ENCODE data around the gene CEP78.

CEP78 gene

GRCh38 chr9:78243130-78243529 is 7.3 kb downstream of the CEP78 start:
- Histone ChIP-seq H3K23ac (ENCODE audit: low read depth, low read length, poor library complexity) (no peak overlapping the region), H2BK12ac (ENCODE audit: low read length) (no peak overlapping the region), H2AFZ (ENCODE audit: low read length) (no peak overlapping the region), H3K27me3 (ENCODE audit: control insufficient read depth in 3 of 3, insufficient read depth in 3 of 3, low read depth in 1 of 3, low read length in 3 of 3) (no peaks in the 10 kb centered on the region), H3K27ac (replicated peaks; ENCODE audit: low read length) (no peak overlapping the region), H3K79me1 (ENCODE audit: low read depth, low read length) (no peaks in the 10 kb centered on the region), H4K91ac (ENCODE audit: low read depth, low read length, poor library complexity) (no peak overlapping the region), H3K4me2 (ENCODE audit: insufficient read depth, low read length, poor library complexity, severe bottlenecking) (no peak overlapping the region), H3K18ac (ENCODE audit: low read length) (no peak overlapping the region), H2AK5ac (ENCODE audit: low read depth, low read length) (no peak overlapping the region), H3K36me3 (replicated peaks in 1 of 2; ENCODE audit: control insufficient read depth in 2 of 2, insufficient read depth in 2 of 2, low read length in 2 of 2) (peaks cover 19 to 98% of the 10 kb centered on the region in 2 donors), H3K14ac (ENCODE audit: low read length) (no peak overlapping the region), H3K9me3 (replicated peaks in 1 of 2; ENCODE audit: control insufficient read depth in 2 of 2, insufficient read depth in 1 of 2, low read depth in 1 of 2, low read length in 2 of 2) (no peaks in the 10 kb centered on the region), H3K4ac (ENCODE audit: low read length) (no peak overlapping the region), H3K4me3 (ENCODE audit: low read length in 2 of 2) (no peak overlapping the region), H2BK15ac (ENCODE audit: low read length) (no peak overlapping the region), H3K4me1 (ENCODE audit: control insufficient read depth in 2 of 2, insufficient read depth in 1 of 2, low read depth in 1 of 2, low read length in 2 of 2) (peaks cover 1 to 5% of the 10 kb centered on the region in 2 donors), H3K9ac (ENCODE audit: low read depth, low read length, poor library complexity) (no peak overlapping the region), H2BK120ac (ENCODE audit: low read depth, low read length) (no peak overlapping the region), H4K8ac (ENCODE audit: low read depth, low read length) (no peak overlapping the region), H2BK5ac (ENCODE audit: low read length) (no peak overlapping the region)
- no CpG with 5 or more reads among the region's 1 CpG for WGBS, 2 donors (ENCODE audit: extremely low coverage in 2 of 2, insufficient read length in 2 of 2, insufficient replicate concordance in 1 of 2)
- DNase-seq (ENCODE audit: low spot score): no peak

GRCh38 chr9:78245401-78245800 is 9.5 kb downstream of the CEP78 start:
- H3K27ac ChIP-seq (replicated peaks; ENCODE audit: low read length): no peak overlapping the region
- H3K9ac ChIP-seq (ENCODE audit: low read depth, low read length, poor library complexity): no peak overlapping the region
- no peak overlapping the region for H2BK15ac ChIP-seq (ENCODE audit: low read length)
- H2AK5ac ChIP-seq (ENCODE audit: low read depth, low read length): no peak overlapping the region
- no peak overlapping the region for H4K8ac ChIP-seq (ENCODE audit: low read depth, low read length)
- H3K4ac ChIP-seq (ENCODE audit: low read length): no peak overlapping the region
- no peak overlapping the region for H3K23ac ChIP-seq (ENCODE audit: low read depth, low read length, poor library complexity)
- DNase-seq (ENCODE audit: low spot score): no peak
- WGBS, 2 donors (ENCODE audit: extremely low coverage in 2 of 2, insufficient read length in 2 of 2, insufficient replicate concordance in 1 of 2): no CpG with 5 or more reads among the region's 1 CpG
- H3K14ac ChIP-seq (ENCODE audit: low read length): no peak overlapping the region
- no peak overlapping the region for H2BK12ac ChIP-seq (ENCODE audit: low read length)
- no peak overlapping the region for H2BK120ac ChIP-seq (ENCODE audit: low read depth, low read length)
- H2AFZ ChIP-seq (ENCODE audit: low read length): no peak overlapping the region
- no peak overlapping the region for H3K4me3 ChIP-seq (ENCODE audit: low read length in 2 of 2)
- no peak overlapping the region for H4K91ac ChIP-seq (ENCODE audit: low read depth, low read length, poor library complexity)
- no peaks in the 10 kb centered on the region for H3K79me1 ChIP-seq (ENCODE audit: low read depth, low read length)
- H3K36me3 ChIP-seq (replicated peaks in 1 of 2; ENCODE audit: control insufficient read depth in 2 of 2, insufficient read depth in 2 of 2, low read length in 2 of 2): peaks cover 17 to 98% of the 10 kb centered on the region in 2 donors
- no peak overlapping the region for H2BK5ac ChIP-seq (ENCODE audit: low read length)
- no peaks in the 10 kb centered on the region for H3K9me3 ChIP-seq (replicated peaks in 1 of 2; ENCODE audit: control insufficient read depth in 2 of 2, insufficient read depth in 1 of 2, low read depth in 1 of 2, low read length in 2 of 2)
- no peak overlapping the region for H3K18ac ChIP-seq (ENCODE audit: low read length)
- H3K27me3 ChIP-seq (ENCODE audit: control insufficient read depth in 3 of 3, insufficient read depth in 3 of 3, low read depth in 1 of 3, low read length in 3 of 3): no peaks in the 10 kb centered on the region
- H3K4me2 ChIP-seq (ENCODE audit: insufficient read depth, low read length, poor library complexity, severe bottlenecking): no peak overlapping the region
- H3K4me1 ChIP-seq (ENCODE audit: control insufficient read depth in 2 of 2, insufficient read depth in 1 of 2, low read depth in 1 of 2, low read length in 2 of 2): no peaks in the 10 kb centered on the region

- peaks cover 12 to 97% of the 10 kb centered on the region in 2 donors for H3K36me3 ChIP-seq (replicated peaks in 1 of 2; ENCODE audit: control insufficient read depth in 2 of 2, insufficient read depth in 2 of 2, low read length in 2 of 2)
These were observed 12.8 kb downstream of the CEP78 start for GRCh38 chr9:78248635-78249034.

GRCh38 chr9:78249542-78249941 is 13.7 kb downstream of the CEP78 start:
- H3K79me1 ChIP-seq (ENCODE audit: low read depth, low read length): no peaks in the 10 kb centered on the region
- H3K23ac ChIP-seq (ENCODE audit: low read depth, low read length, poor library complexity): no peak overlapping the region
- H2BK12ac ChIP-seq (ENCODE audit: low read length): no peak overlapping the region
- H3K18ac ChIP-seq (ENCODE audit: low read length): no peak overlapping the region
- H2BK5ac ChIP-seq (ENCODE audit: low read length): no peak overlapping the region
- no peak overlapping the region for H3K9ac ChIP-seq (ENCODE audit: low read depth, low read length, poor library complexity)
- no peak overlapping the region for H3K27ac ChIP-seq (replicated peaks; ENCODE audit: low read length)
- H4K8ac ChIP-seq (ENCODE audit: low read depth, low read length): no peak overlapping the region
- no peak overlapping the region for H3K4me2 ChIP-seq (ENCODE audit: insufficient read depth, low read length, poor library complexity, severe bottlenecking)
- H3K4ac ChIP-seq (ENCODE audit: low read length): no peak overlapping the region
- H2BK15ac ChIP-seq (ENCODE audit: low read length): no peak overlapping the region
- no peaks in the 10 kb centered on the region for H3K4me1 ChIP-seq (ENCODE audit: control insufficient read depth in 2 of 2, insufficient read depth in 1 of 2, low read depth in 1 of 2, low read length in 2 of 2)
- no peak overlapping the region for H2AFZ ChIP-seq (ENCODE audit: low read length)
- H3K9me3 ChIP-seq (replicated peaks in 1 of 2; ENCODE audit: control insufficient read depth in 2 of 2, insufficient read depth in 1 of 2, low read depth in 1 of 2, low read length in 2 of 2): no peaks in the 10 kb centered on the region
- no peak overlapping the region for H4K91ac ChIP-seq (ENCODE audit: low read depth, low read length, poor library complexity)
- H3K14ac ChIP-seq (ENCODE audit: low read length): no peak overlapping the region
- no peaks in the 10 kb centered on the region for H3K27me3 ChIP-seq (ENCODE audit: control insufficient read depth in 3 of 3, insufficient read depth in 3 of 3, low read depth in 1 of 3, low read length in 3 of 3)
- no peak overlapping the region for H2BK120ac ChIP-seq (ENCODE audit: low read depth, low read length)
- H3K36me3 ChIP-seq (replicated peaks in 1 of 2; ENCODE audit: control insufficient read depth in 2 of 2, insufficient read depth in 2 of 2, low read length in 2 of 2): peaks cover 10 to 97% of the 10 kb centered on the region in 2 donors
- H3K4me3 ChIP-seq (ENCODE audit: low read length in 2 of 2): no peak overlapping the region
- no peak for DNase-seq (ENCODE audit: low spot score)
- H2AK5ac ChIP-seq (ENCODE audit: low read depth, low read length): no peak overlapping the region

More at GRCh38 chr9:78248635-78249034, 12.8 kb downstream of the CEP78 start:
- H3K27me3 ChIP-seq (ENCODE audit: control insufficient read depth in 3 of 3, insufficient read depth in 3 of 3, low read depth in 1 of 3, low read length in 3 of 3): no peaks in the 10 kb centered on the region
- DNase-seq (ENCODE audit: low spot score): no peak
- no peak overlapping the region for H4K8ac ChIP-seq (ENCODE audit: low read depth, low read length)
- H2BK5ac ChIP-seq (ENCODE audit: low read length): no peak overlapping the region
- no peak overlapping the region for H2BK120ac ChIP-seq (ENCODE audit: low read depth, low read length)
- no CpG with 5 or more reads among the region's 1 CpG for WGBS, 2 donors (ENCODE audit: extremely low coverage in 2 of 2, insufficient read length in 2 of 2, insufficient replicate concordance in 1 of 2)
- no peak overlapping the region for H3K23ac ChIP-seq (ENCODE audit: low read depth, low read length, poor library complexity)
- H3K14ac ChIP-seq (ENCODE audit: low read length): no peak overlapping the region
- no peak overlapping the region for H3K9ac ChIP-seq (ENCODE audit: low read depth, low read length, poor library complexity)
- no peak overlapping the region for H2BK15ac ChIP-seq (ENCODE audit: low read length)
- H3K4me2 ChIP-seq (ENCODE audit: insufficient read depth, low read length, poor library complexity, severe bottlenecking): no peak overlapping the region
- H3K4ac ChIP-seq (ENCODE audit: low read length): no peak overlapping the region
- H3K4me3 ChIP-seq (ENCODE audit: low read length in 2 of 2): no peak overlapping the region
- H3K27ac ChIP-seq (replicated peaks; ENCODE audit: low read length): no peak overlapping the region
- H3K79me1 ChIP-seq (ENCODE audit: low read depth, low read length): no peaks in the 10 kb centered on the region
- H3K4me1 ChIP-seq (ENCODE audit: control insufficient read depth in 2 of 2, insufficient read depth in 1 of 2, low read depth in 1 of 2, low read length in 2 of 2): no peaks in the 10 kb centered on the region
- no peak overlapping the region for H2AK5ac ChIP-seq (ENCODE audit: low read depth, low read length)
- no peaks in the 10 kb centered on the region for H3K9me3 ChIP-seq (replicated peaks in 1 of 2; ENCODE audit: control insufficient read depth in 2 of 2, insufficient read depth in 1 of 2, low read depth in 1 of 2, low read length in 2 of 2)
- no peak overlapping the region for H3K18ac ChIP-seq (ENCODE audit: low read length)
- no peak overlapping the region for H4K91ac ChIP-seq (ENCODE audit: low read depth, low read length, poor library complexity)
- H2AFZ ChIP-seq (ENCODE audit: low read length): no peak overlapping the region
- no peak overlapping the region for H2BK12ac ChIP-seq (ENCODE audit: low read length)
